Activated naive CD8-positive, alpha-beta T cell treated with anti-CD3 and anti-CD28 coated beads, Interleukin-2, amount 50 U/mL, for 16 hours (primary cell): ENCODE data around the gene MYB.
A peak's percentile ranks its signal among the peaks of the same experiment; 100 is the strongest.
"Not testable (repeated sequence)": the region's sequence is repeated elsewhere in the genome, so short reads cannot be mapped to it uniquely, and the experiment has no call there.

Source experiments
- DNase-seq: peaks from one replicate; pipeline ENCODE4 v3.0.0-alpha.2; 2020; ENCODE audit warnings: low read depth, low spot score

MYB gene

GRCh38 chr6:135180542-135181332 is at the start of gene MYB:
Gene MYB, plus strand, starts transcription at chr6:135181308. Its CDS starts 206 bp downstream, at chr6:135181514.
- peak; percentile 54 for DNase-seq

GRCh38 chr6:135132776-135133175 is 48.3 kb upstream of the MYB start:
- no peak for DNase-seq

GRCh38 chr6:135135835-135136234 is 45.3 kb upstream of the MYB start:
- no peak for DNase-seq

GRCh38 chr6:135137826-135138225 is 43.3 kb upstream of the MYB start:
- no peak for DNase-seq

GRCh38 chr6:135141182-135141581 is 39.9 kb upstream of the MYB start:
- DNase-seq, result no peak

- no peak for DNase-seq
Observed at GRCh38 chr6:135141728-135142127, 39.4 kb upstream of the MYB start.

- not testable (repeated sequence) for DNase-seq
Observed at GRCh38 chr6:135142232-135142631, 38.9 kb upstream of the MYB start.

GRCh38 chr6:135144673-135145062 is 36.4 kb upstream of the MYB start:
- DNase-seq, result no peak

GRCh38 chr6:135145063-135145800 is 35.9 kb upstream of the MYB start:
- DNase-seq, result no peak

GRCh38 chr6:135146162-135146934 is 34.8 kb upstream of the MYB start:
- DNase-seq, result no peak

GRCh38 chr6:135147637-135148592 is 33.2 kb upstream of the MYB start:
- DNase-seq, result no peak

- DNase-seq, result no peak
Observed at GRCh38 chr6:135148889-135149288, 32.2 kb upstream of the MYB start.

GRCh38 chr6:135149376-135149775 is 31.7 kb upstream of the MYB start:
- no peak for DNase-seq

- DNase-seq, result not testable (repeated sequence)
Observed at GRCh38 chr6:135150481-135150880, 30.6 kb upstream of the MYB start.

- not testable (repeated sequence) for DNase-seq
Observed at GRCh38 chr6:135154125-135154524, 27.0 kb upstream of the MYB start.

GRCh38 chr6:135158397-135158796 is 22.7 kb upstream of the MYB start:
- DNase-seq, result no peak

GRCh38 chr6:135159531-135159930 is 21.6 kb upstream of the MYB start:
- no peak for DNase-seq

- DNase-seq, result no peak
Observed at GRCh38 chr6:135161411-135162395, 19.4 kb upstream of the MYB start.

GRCh38 chr6:135162678-135163439 is 18.2 kb upstream of the MYB start:
- no peak for DNase-seq
